SW 1271 (cell line): ENCODE measurements around the gene PTPRM.

Source experiments
- DNase-seq, 2 experiments: peaks; one replicate each; lab custom pipeline; 2025; lab: John Stamatoyannopoulos, UW

The PTPRM gene

GRCh38 chr18:8328126-8328525 is 761.0 kb downstream of the PTPRM start:
- DNase-seq: no peak

DNA sequence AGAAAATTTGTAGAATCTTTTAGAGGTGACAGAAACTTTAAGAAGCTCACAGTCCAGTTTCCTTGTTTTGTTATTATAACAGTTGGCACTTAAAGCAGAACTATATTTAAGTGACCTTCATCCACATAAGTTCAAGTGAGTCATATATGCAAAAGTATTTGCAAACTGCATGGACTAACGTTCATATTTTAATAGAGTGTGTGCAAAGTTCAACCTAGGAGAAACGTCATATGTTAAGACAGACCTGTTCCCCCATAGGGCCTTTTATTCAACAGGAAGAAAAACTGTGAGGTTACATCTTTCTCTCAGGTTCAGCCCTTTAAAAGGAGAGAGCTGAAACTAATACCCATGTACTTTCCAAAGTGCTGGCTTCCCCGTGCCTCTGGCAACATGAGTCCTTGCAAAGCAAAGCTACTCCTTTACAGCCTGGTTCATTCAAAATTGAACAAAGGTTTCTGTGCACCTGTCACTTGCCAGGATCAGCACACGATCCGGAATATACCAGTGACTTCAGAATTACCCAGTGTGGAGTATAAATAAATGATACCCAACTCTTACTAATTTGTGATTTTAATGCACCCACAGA is 762.2 kb downstream of the PTPRM start:
- DNase-seq: no peak

DNA sequence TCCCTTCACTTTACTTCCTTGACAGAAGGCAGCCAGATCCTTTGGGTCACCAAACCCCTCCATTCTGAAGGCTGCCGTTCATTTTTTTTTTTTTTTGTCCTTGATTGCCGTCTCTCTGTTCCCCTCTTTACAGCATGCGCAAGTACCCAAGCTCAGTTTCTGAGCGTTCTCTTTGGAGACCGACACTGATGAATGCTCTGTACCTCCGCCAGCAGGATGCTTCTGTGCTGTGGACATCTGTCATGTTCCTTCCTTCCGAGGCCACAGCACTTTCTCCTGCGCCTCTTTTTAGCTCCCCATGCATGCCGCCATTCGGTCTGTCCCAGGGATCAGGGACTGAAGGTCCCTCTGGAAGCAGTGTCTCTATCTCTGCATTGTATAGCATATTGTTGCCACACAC is 763.5 kb downstream of the PTPRM start:
- DNase-seq: no peak

DNA sequence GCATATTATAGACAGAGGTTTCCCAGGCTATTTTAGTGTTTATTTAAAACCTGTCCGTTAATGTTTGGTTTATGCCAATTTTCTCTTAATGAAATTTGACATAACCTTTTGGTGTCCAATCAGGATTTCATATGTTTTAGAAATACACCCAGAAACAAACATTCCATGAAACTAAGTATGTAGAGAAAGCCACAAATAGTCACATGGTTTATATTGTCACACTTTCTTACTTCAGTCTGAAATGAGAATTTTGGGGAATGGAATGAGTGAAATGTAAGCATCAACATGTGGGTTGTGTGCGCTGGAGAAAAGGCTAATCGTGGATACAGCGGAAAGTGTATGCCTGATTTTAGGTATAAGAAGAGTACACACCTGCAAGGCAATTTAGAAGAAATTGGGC is 765.2 kb downstream of the PTPRM start:
- DNase-seq: no peak

DNA sequence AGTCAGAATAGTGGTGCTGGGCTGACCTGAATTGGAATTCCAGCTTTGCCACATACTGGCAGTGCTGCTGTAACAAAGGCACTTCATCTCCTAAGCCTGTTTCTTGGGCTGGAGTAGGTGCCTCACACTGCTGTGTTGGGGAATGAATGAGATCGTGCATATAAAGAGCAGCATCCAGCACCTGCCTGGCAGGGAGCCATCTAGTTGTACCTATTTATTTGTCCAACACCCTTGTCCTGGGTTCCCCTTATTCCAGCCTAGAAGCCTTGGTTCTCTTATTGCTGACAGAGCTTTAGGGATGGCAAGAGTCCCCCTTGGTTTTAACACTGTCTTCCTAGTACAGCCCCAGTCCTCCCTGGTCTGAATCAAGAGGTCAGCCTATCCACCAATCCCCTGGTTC is 766.8 kb downstream of the PTPRM start:
- no peak for DNase-seq

GRCh38 chr18:8337211-8337610 is 770.1 kb downstream of the PTPRM start:
- no peak for DNase-seq

DNA sequence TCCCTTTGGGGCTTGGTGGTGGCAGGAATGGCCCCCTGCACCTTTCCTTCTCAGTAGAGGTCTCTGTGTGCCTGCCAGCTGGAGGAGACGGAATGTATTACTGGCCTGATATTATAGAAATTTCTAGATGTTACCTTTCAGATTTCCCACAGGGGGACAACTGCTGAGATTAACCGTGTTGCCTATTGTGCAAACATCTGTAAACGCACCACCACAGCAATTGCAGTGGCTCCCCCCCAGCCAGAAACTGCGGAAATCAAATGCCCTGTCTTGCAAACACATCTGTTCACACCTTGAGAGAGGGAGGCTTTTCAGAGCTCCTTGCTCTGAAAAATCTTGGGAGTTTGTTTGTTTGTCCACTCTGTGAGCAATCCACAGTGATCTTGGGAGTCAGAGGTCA is 772.1 kb downstream of the PTPRM start:
- no peak for DNase-seq

DNA sequence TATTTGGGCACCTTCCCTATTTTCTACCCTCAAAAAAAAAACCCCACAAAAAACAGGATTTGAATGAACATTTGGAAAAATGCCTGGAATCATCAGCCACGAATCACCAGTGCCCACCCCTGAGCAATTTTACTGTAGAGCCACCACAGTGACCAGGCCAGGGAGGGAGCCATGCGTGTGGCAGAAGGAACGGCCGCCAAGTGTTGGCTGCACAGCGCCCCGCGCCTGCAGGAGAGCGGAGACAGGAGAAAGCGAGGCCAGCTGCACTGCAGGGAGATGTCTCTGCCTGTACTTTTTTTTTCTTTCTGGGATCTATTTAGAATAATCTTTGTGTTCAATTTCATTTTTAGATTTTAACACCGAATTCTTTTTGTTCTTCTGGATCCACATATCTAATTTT is 772.8 kb downstream of the PTPRM start:
- DNase-seq: no peak

GRCh38 chr18:8341481-8342230 is 774.5 kb downstream of the PTPRM start:
- no peak for DNase-seq

DNA sequence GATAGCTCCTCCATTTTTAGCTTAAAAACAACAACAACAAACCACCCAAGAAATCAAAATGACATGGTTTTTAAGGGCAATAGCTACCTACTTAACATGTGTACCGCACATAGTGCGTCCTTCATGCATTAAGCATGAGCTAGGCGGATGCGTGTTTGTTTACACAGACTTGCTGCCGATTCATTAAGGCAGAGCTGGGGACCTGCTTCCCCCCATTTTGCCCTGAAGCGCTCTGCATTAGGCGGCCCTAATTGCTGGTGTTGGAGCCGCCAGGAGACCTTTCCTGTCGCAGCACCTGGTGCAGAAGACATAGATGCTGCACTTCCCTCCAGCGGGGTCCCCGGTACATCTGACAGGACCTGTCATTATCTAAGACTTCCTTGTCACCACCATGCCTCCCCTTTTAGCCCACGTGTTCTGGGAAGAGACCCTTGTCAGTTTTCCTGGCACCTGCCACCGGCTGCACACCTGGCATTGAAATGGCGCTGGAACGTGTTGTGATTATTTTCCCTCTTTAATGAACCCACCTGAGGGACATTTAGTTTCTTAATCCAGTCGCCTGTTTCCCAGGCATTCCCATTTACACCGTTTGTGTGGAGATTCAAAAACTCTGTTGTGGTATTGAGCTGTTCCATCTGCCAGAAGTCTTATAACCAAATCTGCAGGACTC is 781.1 kb downstream of the PTPRM start:
- no peak for DNase-seq

- DNase-seq: no peak
These were observed 782.6 kb downstream of the PTPRM start for GRCh38 chr18:8349608-8350323.

- DNase-seq: no peak
These were observed 783.5 kb downstream of the PTPRM start for GRCh38 chr18:8350628-8351027.

- no peak for DNase-seq
These were observed 784.0 kb downstream of the PTPRM start for GRCh38 chr18:8351161-8351560.

- no peak for DNase-seq
These were observed 787.2 kb downstream of the PTPRM start for GRCh38 chr18:8354304-8354703.

DNA sequence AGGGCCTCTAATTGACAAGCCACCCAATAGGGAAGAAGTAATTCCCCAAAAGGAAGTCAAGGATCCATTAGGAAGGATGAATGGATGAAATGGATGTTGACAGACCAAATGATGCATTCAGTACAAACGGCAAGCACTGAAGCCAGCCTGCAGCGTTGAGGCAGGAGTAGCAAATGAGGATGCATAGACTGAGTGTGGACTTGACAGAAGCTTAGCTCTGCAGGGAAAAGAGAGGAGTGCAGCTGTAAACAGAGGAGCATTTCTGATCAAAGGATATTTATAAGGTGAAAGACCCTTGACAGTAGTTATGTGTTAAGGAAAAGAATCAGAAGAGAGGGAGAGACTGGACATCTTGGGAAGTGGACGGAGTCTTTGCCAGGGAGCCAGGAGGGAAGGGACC is 788.9 kb downstream of the PTPRM start:
- DNase-seq: no peak

DNA sequence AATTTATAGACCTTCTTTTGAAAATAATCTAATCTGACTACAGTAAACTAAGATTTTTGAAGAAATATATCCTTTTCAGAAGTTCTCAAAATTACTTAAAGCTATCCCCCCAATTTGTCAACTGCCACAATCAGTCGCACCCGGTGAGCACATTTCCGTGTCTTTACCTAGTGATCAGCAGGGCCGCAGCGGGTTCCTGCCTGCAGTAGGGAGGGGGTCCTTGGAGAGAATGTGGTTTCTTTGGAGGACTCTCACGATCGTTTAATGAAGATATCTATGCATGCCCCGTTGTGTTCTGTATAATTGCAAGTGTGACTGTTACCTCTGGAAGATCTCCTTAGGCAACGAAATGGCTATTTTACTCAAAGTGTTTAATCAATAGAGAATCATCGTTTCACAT is 790.2 kb downstream of the PTPRM start:
- no peak for DNase-seq

DNA sequence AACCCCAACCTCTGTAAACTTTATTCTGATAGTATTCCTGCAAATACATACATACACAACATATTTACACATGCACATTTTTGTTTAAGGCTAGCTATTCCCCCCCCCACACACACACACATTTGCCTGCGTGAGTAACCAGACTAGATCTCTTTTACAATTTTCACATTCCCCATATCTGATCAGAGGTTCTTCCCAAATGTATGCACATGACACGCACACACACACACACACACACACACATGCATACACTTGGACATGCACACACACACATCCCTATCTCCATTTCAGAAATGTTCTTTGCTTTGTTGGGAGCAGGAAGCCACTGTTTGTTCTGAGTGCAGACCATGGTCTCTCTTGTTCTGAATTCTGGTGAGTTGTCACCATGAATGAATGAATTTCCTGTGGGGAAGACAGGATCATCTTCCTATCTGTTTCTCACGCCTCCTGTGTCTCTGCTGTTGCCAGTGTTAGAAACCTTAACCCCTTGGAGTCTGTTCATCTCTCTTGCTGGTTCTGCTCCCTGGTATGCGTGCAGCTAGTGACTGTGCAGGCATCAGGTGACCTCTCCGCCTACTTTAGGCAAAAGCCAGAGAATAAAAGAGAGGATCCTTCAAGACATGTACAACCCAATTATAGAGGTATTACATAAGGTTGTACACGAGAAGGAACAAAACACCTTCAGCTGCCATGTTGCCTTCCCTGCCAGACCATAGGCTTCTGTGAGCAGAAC is 791.1 kb downstream of the PTPRM start:
- DNase-seq: no peak

DNA sequence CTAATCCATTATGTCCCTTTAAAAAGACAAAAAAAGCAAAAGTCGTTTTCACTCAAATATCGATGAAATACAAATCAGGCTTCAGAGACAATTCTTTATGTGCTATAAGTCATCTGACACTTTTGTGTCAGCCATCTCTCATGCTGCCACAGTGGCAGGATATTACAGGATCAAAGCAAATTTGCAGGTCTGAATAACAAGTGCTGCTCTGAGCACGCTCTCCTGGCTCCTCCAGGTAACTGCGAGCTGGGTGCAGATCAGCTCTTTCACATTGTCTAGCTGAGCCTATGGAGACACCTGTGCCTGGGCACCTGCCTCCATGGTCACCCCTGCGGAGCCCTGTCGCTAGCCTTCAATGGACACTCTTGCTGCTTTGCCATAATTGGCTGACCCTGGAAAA is 792.0 kb downstream of the PTPRM start:
- DNase-seq: no peak

DNA sequence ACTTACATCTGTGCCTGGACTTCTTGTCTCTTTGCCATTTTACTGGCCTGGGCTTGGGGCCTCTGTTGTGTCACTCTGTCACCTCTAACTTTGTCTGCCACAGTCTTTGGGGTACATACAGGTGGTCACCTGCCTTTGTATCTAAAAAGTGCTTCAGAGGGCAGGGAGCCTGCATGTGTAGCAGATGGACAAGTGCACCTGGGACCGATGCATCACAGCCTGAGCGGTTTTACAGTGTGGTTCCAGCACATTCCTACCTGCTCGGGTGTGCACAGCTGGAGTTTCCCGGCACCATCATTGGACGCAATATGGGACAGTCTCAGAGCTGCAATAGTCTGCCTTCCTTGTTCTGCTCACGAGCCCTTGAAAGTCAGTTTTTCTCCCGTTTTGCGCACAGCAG is 792.4 kb downstream of the PTPRM start:
- DNase-seq: no peak

- no peak for DNase-seq
These were observed 794.9 kb downstream of the PTPRM start for GRCh38 chr18:8361941-8362471.

DNA sequence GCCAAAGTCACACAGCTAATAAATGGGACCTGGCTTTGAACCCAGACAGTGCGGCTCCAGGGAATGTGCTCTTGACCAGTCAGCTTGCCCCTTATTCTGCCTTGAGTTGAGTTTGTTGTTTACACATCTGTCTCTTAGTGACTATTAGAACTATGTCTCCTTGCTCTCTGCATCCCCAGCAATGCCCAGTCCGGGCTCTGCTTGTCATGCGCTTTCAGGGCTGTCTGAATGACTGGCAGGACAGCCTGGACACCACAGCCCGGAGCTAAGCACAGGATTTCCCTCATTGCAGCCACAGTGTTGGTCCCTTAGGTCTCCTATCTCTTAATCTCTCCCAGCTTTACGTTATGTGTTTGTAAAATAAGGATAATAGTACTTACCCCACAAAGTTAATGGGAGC is 795.7 kb downstream of the PTPRM start:
- no peak for DNase-seq

- DNase-seq: no peak
These were observed 797.3 kb downstream of the PTPRM start for GRCh38 chr18:8364385-8364784.
